GM19328 (cell line): ENCODE results near the gene MAN2B1.
"Not testable (repeated sequence)": the region's sequence is repeated elsewhere in the genome, so short reads cannot be mapped to it uniquely, and the experiment has no call there.

Experiments used
- ATAC-seq: cut with Tn5 transposase; IDR thresholded peaks from one replicate; pipeline ENCODE4 v1.9.1; 2021; ENCODE audit warnings: mild to moderate bottlenecking, moderate library complexity; ENCODE audit not compliant: unreplicated experiment

The MAN2B1 gene

GRCh38 chr19:12666265-12667048 lies at the start of gene MAN2B1, which contains the start of gene WDR83:
MAN2B1 (minus strand) TSS chr19:12666742; CDS start chr19:12666701, 41 bp downstream.
WDR83 (plus strand) TSS chr19:12666807; CDS start chr19:12669791, 2,984 bp downstream.
- ATAC-seq, result no peak

- no peak for ATAC-seq
Observed at GRCh38 chr19:12715929-12716328, 49.4 kb upstream of the MAN2B1 start.

- ATAC-seq, result no peak
Observed at GRCh38 chr19:12715102-12715501, 48.6 kb upstream of the MAN2B1 start.

- not testable (repeated sequence) for ATAC-seq
Observed at GRCh38 chr19:12713304-12713703, 46.8 kb upstream of the MAN2B1 start.

GRCh38 chr19:12712077-12712476 lies 45.5 kb upstream of the MAN2B1 start:
- ATAC-seq, result not testable (repeated sequence)

- ATAC-seq, result no peak
Observed at GRCh38 chr19:12711187-12711586, 44.6 kb upstream of the MAN2B1 start.

- no peak for ATAC-seq
Observed at GRCh38 chr19:12708641-12709040, 42.1 kb upstream of the MAN2B1 start.

- no peak for ATAC-seq
Observed at GRCh38 chr19:12706332-12706718, 39.8 kb upstream of the MAN2B1 start.

- no peak for ATAC-seq
Observed at GRCh38 chr19:12705654-12706331, 39.3 kb upstream of the MAN2B1 start.

GRCh38 chr19:12705169-12705568 lies 38.6 kb upstream of the MAN2B1 start:
- ATAC-seq, result no peak

- no peak for ATAC-seq
Observed at GRCh38 chr19:12703046-12703445, 36.5 kb upstream of the MAN2B1 start.

GRCh38 chr19:12701596-12702282 lies 35.2 kb upstream of the MAN2B1 start:
- ATAC-seq, result no peak

GRCh38 chr19:12698138-12698537 lies 31.6 kb upstream of the MAN2B1 start:
- no peak for ATAC-seq

- not testable (repeated sequence) for ATAC-seq
Observed at GRCh38 chr19:12697425-12697824, 30.9 kb upstream of the MAN2B1 start.

GRCh38 chr19:12696366-12697335 lies 30.1 kb upstream of the MAN2B1 start, which contains the start of gene FBXW9:
FBXW9 (minus strand) TSS chr19:12696631; CDS start chr19:12696581, 50 bp downstream.
- ATAC-seq, result peak; percentile 73

GRCh38 chr19:12695997-12696365 lies 29.4 kb upstream of the MAN2B1 start:
- ATAC-seq, result peak; percentile 19

- no peak for ATAC-seq
Observed at GRCh38 chr19:12695514-12695913, 29.0 kb upstream of the MAN2B1 start.

- no peak for ATAC-seq
Observed at GRCh38 chr19:12695096-12695495, 28.6 kb upstream of the MAN2B1 start.

GRCh38 chr19:12694641-12695040 lies 28.1 kb upstream of the MAN2B1 start:
- ATAC-seq, result no peak

- no peak for ATAC-seq
Observed at GRCh38 chr19:12692960-12693359, 26.4 kb upstream of the MAN2B1 start.
